ENCODE results near the gene CFAP74.
"Not testable (repeated sequence)": the region's sequence is repeated elsewhere in the genome, so short reads cannot be mapped to it uniquely, and the experiment has no call there.

- not testable (repeated sequence) for TF ChIP-seq POLR2A, CTCF (IDR thresholded peaks at IDR 0.05)
Observed at GRCh38 chr1:1883890-1884289, 119.7 kb downstream of the CFAP74 start.

All from heart left ventricle (tissue), 13 donors.